ENCODE data around the gene ASCL5.

DNA sequence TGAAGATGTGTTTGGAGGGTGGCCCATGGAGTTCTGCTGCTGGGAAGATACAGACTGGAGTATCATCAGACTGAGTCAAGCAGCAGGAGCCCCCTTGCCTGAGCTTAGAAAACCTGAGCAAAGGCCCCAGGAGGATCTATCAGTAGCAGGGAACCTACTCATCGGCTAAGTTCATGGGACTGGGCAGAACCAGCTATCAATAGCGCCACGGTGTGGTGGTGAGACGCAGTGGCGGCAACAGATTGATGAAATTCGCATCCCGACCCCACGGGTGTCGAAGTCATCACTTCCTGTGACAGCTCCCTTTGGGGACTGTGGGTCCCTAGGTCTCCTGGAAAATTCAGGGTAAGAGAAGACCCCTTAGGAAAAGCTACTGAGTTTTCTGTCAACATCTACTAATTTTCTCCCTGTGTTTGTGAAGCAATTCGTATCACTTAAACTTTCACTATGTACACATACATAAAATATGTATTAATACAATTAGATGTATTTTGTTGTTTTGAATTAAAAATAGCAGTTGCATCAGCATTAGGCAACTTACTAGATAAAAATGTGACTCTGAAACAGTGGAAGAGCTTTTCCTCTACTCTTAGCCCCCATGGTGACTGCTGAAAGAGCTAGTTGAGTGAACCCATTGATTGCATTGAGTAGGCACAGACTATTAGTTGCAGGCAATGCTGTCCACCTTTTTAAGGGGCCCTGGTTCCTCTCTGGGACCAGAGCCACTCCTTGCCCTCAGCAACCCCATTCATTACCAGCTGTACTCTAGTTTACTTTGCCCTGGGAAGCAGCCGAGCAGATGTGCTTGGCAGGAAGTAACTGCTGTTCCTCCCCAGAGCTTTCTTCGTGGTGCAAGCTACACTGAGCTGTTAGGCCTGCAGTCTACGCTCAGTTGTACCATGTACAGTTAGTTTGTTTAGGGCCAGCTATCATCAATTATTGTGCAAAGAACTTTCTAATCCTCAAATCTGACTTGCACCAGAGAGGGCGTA lies 7.5 kb downstream of the ASCL5 start:
- TF ChIP-seq POLR2AphosphoS5 (IDR thresholded peaks at IDR 0.05; ENCODE audit: borderline replicate concordance, low read depth, low read length) (no peak), EZH2 (IDR thresholded peaks at IDR 0.05) (no peak), FOXP2 (optimal IDR thresholded peaks at IDR 0.05; ENCODE audit: control extremely low read depth, extremely low read length, insufficient read depth) (no peak)
